HepG2 (cell line): Measurements from ENCODE around the gene TUBG2. TPM values are rescaled to one million over a fixed set of nuclear protein-coding genes. Genes with fewer than 3 reads are reported as not detected.

Experiments used
- ARID3A ChIP-seq: IDR thresholded peaks from 2 replicates; pipeline ENCODE4 v1.6.1; 2012; ENCODE audit warnings: low read depth, low read length, improper control_type of control experiment
- BCL6 ChIP-seq: IDR thresholded peaks from 2 replicates; pipeline ENCODE4 v1.6.1; 2016; ENCODE audit warnings: missing genetic modification reagents, missing compliant biosample characterization
- EHMT2 ChIP-seq: fragments of 200-600 bp; sonication (generic); IDR thresholded peaks from 2 replicates; pipeline ENCODE4 v1.7.0; 2017; ENCODE audit warnings: antibody characterized with exemption, low read depth, low read length, borderline replicate concordance
- HMG20B ChIP-seq: conservative IDR thresholded peaks from 2 replicates; pipeline ENCODE4 v1.6.1; 2016; ENCODE audit warnings: missing genetic modification reagents, missing compliant biosample characterization
- KDM4B ChIP-seq: sonication (generic); formaldehyde crosslinking; IDR thresholded peaks from 2 replicates; pipeline ENCODE4 v1.4.0; 2020; ENCODE audit warnings: missing genetic modification reagents
- MTA1 ChIP-seq: sonication (generic); formaldehyde crosslinking; IDR thresholded peaks from 2 replicates; pipeline ENCODE4 v1.4.0; 2020; ENCODE audit warnings: missing genetic modification reagents, mild to moderate bottlenecking, borderline replicate concordance
- NFE2L1 ChIP-seq: sonication (generic); formaldehyde crosslinking; IDR thresholded peaks from 2 replicates; pipeline ENCODE4 v1.4.0; 2020; ENCODE audit warnings: missing genetic modification reagents, mild to moderate bottlenecking, borderline replicate concordance
- NFIB ChIP-seq: sonication (generic); formaldehyde crosslinking; IDR thresholded peaks from 2 replicates; pipeline ENCODE4 v1.9.0; 2021; ENCODE audit warnings: missing genetic modification reagents, mild to moderate bottlenecking, borderline replicate concordance
- NFIC ChIP-seq: IDR thresholded peaks from 2 replicates; pipeline ENCODE4 v1.6.1; 2012; ENCODE audit warnings: mild to moderate bottlenecking, low read length, inconsistent platforms
- PTBP1 ChIP-seq: fragments of 200-400 bp; formaldehyde crosslinking; IDR thresholded peaks from 2 replicates; pipeline ENCODE4 v1.6.1; 2018; ENCODE audit warnings: low read length, low read depth; ENCODE audit not compliant: poor library complexity, severe bottlenecking
- RBM39 ChIP-seq: fragments of 200-400 bp; formaldehyde crosslinking; IDR thresholded peaks from one replicate; pipeline ENCODE4 v1.6.1; 2018; ENCODE audit warnings: antibody characterized with exemption, mild to moderate bottlenecking, low read depth, low read length; ENCODE audit not compliant: poor library complexity, severe bottlenecking
- SRSF9 ChIP-seq: fragments of 200-400 bp; formaldehyde crosslinking; IDR thresholded peaks from 2 replicates; pipeline ENCODE4 v1.6.1; 2018; ENCODE audit warnings: borderline replicate concordance, mild to moderate bottlenecking, low read depth, low read length; ENCODE audit not compliant: insufficient read depth, poor library complexity, severe bottlenecking
- ZMYM2 ChIP-seq: sonication (generic); formaldehyde crosslinking; IDR thresholded peaks from 2 replicates; pipeline ENCODE4 v1.8.0; 2022; ENCODE audit warnings: mild to moderate bottlenecking, missing genetic modification reagents
- ZNF326 ChIP-seq: sonication (generic); formaldehyde crosslinking; IDR thresholded peaks from 2 replicates; pipeline ENCODE4 v1.4.0; 2020; ENCODE audit warnings: missing genetic modification reagents, borderline replicate concordance
- ZNF430 ChIP-seq: sonication (generic); formaldehyde crosslinking; IDR thresholded peaks from 2 replicates; pipeline ENCODE4 v1.9.0; 2021; ENCODE audit warnings: mild to moderate bottlenecking, missing genetic modification reagents
- ZNF572 ChIP-seq: sonication (generic); formaldehyde crosslinking; IDR thresholded peaks from 2 replicates; pipeline ENCODE4 v1.5.1; 2020; ENCODE audit warnings: mild to moderate bottlenecking, missing genetic modification reagents
- ZNF597 ChIP-seq: sonication (generic); formaldehyde crosslinking; IDR thresholded peaks from 2 replicates; pipeline ENCODE4 v1.5.0; 2020; ENCODE audit warnings: missing genetic modification reagents
- ZNF781 ChIP-seq: sonication (generic); formaldehyde crosslinking; IDR thresholded peaks from 2 replicates; pipeline ENCODE4 v1.5.1; 2020; ENCODE audit warnings: borderline replicate concordance, mild to moderate bottlenecking, missing genetic modification reagents; ENCODE audit errors: not compliant biosample characterization
- ZSCAN20 ChIP-seq: sonication (generic); formaldehyde crosslinking; IDR thresholded peaks from 2 replicates; pipeline ENCODE4 v1.4.0; 2020; ENCODE audit warnings: missing genetic modification reagents, mild to moderate bottlenecking, borderline replicate concordance
- polyA plus RNA-seq, 8 experiments: library from polyadenylated mRNA; depleted of rRNA in 3 of 8; stranded (reverse) in 7 of 8; unstranded in 1 of 8; fragments of >200 nt; fragmentation: Illumina TruSeq in 4 of 8; extraction: Trizol in 4 of 8; gene quantifications; 2 replicates each; pipeline versions ENCODE4 v1.2.1 to v1.2.3, GENCODE V29; 2011 to 2016; ENCODE audit warnings: low read depth in 4 of 8, missing spikeins in 1 of 8, mixed read lengths in 1 of 8; ENCODE audit not compliant: insufficient read depth in 1 of 8
- total RNA-seq, 5 experiments: library from RNA; depleted of rRNA; stranded (reverse); fragments of >200 nt; fragmentation: Illumina TruSeq; extraction: Trizol; gene quantifications; 2 replicates each; pipeline ENCODE4 v1.2.3, GENCODE V29; 2016; ENCODE audit warnings: low read depth in 1 of 5
- TF ChIP-seq, protein P1 (sequence below): sonication (generic); formaldehyde crosslinking; IDR thresholded peaks from 2 replicates; pipeline ENCODE4 v1.8.1; 2023; ENCODE audit warnings: mild to moderate bottlenecking, inconsistent platforms, moderate library complexity, missing genetic modification reagents, borderline replicate concordance
- TF ChIP-seq, protein P2 (sequence below): sonication (generic); formaldehyde crosslinking; IDR thresholded peaks from 2 replicates; pipeline ENCODE4; 2020; ENCODE audit warnings: missing genetic modification reagents, mild to moderate bottlenecking, borderline replicate concordance

Gene TUBG2
- total and polyA plus RNA-seq, 2 of the 13 experiments (the other 11 are each of a cell fraction or from before 2014, with no cell fraction given): 16.0 to 42.3 TPM

GRCh38 chr17:42618442-42619150, 40.5 kb upstream of the TUBG2 start (continued):
- no peak for TF ChIP-seq ZMYM2
- no peak for TF ChIP-seq ZNF326 (CRISPR knock-in tag)
- TF ChIP-seq ZNF597 (CRISPR knock-in tag): no peak
- TF ChIP-seq, protein P1, sequence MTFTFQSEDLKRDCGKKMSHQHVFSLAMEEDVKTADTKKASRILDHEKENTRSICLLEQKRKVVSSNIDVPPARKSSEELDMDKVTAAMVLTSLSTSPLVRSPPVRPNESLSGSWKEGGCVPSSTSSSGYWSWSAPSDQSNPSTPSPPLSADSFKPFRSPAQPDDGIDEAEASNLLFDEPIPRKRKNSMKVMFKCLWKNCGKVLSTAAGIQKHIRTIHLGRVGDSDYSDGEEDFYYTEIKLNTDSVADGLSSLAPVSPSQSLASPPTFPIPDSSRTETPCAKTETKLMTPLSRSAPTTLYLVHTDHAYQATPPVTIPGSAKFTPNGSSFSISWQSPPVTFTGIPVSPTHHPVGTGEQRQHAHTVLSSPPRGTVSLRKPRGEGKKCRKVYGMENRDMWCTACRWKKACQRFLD (CRISPR knock-in tag): no peak
- TF ChIP-seq BCL6: no peak
- TF ChIP-seq ARID3A: 0 out of 2 replicates have a peak, but pooled peaks have one; percentile 20
- TF ChIP-seq EHMT2: no peak
- TF ChIP-seq PTBP1: no peak
- no peak for TF ChIP-seq RBM39
- TF ChIP-seq SRSF9: no peak
- TF ChIP-seq ZNF781 (CRISPR knock-in tag): no peak
- TF ChIP-seq, protein P2, sequence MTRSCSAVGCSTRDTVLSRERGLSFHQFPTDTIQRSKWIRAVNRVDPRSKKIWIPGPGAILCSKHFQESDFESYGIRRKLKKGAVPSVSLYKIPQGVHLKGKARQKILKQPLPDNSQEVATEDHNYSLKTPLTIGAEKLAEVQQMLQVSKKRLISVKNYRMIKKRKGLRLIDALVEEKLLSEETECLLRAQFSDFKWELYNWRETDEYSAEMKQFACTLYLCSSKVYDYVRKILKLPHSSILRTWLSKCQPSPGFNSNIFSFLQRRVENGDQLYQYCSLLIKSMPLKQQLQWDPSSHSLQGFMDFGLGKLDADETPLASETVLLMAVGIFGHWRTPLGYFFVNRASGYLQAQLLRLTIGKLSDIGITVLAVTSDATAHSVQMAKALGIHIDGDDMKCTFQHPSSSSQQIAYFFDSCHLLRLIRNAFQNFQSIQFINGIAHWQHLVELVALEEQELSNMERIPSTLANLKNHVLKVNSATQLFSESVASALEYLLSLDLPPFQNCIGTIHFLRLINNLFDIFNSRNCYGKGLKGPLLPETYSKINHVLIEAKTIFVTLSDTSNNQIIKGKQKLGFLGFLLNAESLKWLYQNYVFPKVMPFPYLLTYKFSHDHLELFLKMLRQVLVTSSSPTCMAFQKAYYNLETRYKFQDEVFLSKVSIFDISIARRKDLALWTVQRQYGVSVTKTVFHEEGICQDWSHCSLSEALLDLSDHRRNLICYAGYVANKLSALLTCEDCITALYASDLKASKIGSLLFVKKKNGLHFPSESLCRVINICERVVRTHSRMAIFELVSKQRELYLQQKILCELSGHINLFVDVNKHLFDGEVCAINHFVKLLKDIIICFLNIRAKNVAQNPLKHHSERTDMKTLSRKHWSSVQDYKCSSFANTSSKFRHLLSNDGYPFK (CRISPR knock-in tag): no peak
- no peak for TF ChIP-seq NFE2L1
- TF ChIP-seq ZNF430 (CRISPR knock-in tag): no peak; the same call in 1 of the 2 replicates
- TF ChIP-seq MTA1: no peak
- TF ChIP-seq NFIB (CRISPR knock-in tag): no peak
- no peak for TF ChIP-seq ZSCAN20 (CRISPR knock-in tag)
- no peak for TF ChIP-seq KDM4B (CRISPR knock-in tag)
- TF ChIP-seq NFIC: no peak
- TF ChIP-seq ZNF572 (CRISPR knock-in tag): 0 out of 2 replicates have a peak, but pooled peaks have one; percentile 81
- TF ChIP-seq HMG20B (CRISPR knock-in tag): 0 out of 2 replicates have a peak, but pooled peaks have one; percentile 36
